ENCODE measurements around the gene FRAS1.

- TF ChIP-seq ZFP36 (IDR thresholded peaks at IDR 0.05; ENCODE audit: low read depth, low read length, partially characterized antibody) (no peak), CHD2 (IDR thresholded peaks at IDR 0.05; ENCODE audit: low read depth, low read length) (no peak), SAP30 (IDR thresholded peaks at IDR 0.05; ENCODE audit: borderline replicate concordance, insufficient read depth, low read depth, low read length, poor library complexity, severe bottlenecking) (no peak), ZC3H11A (IDR thresholded peaks at IDR 0.05; ENCODE audit: low read depth, low read length) (no peak), ZNF639 (CRISPR knock-in tag; conservative IDR thresholded peaks at IDR 0.05 in 1 of 2, IDR thresholded peaks at IDR 0.05 in 1 of 2) (no peak), CTCF (IDR thresholded peaks at IDR 0.05 in 2 of 3, conservative IDR thresholded peaks at IDR 0.05 in 1 of 3; ENCODE audit: insufficient read depth in 2 of 3, low read depth in 1 of 3, low read length in 3 of 3) (no peak), ZNF311 (CRISPR knock-in tag; IDR thresholded peaks at IDR 0.05) (no peak), CREB1 (IDR thresholded peaks at IDR 0.05) (no peak), CREB1 (CRISPR knock-in tag; IDR thresholded peaks at IDR 0.05) (no peak)
Observed at GRCh38 chr4:78267790-78268189, 210.7 kb downstream of the FRAS1 start.
